Left lung (tissue), 14 donors: ENCODE measurements around the gene ORAI3. TPM values are rescaled to one million over a fixed set of nuclear protein-coding genes. Genes with fewer than 3 reads are reported as not detected.

ENCODE experiments used
- ATAC-seq: fragments of 200-7000 bp; cut with Tn5 transposase; one replicate; pipeline ENCODE4 v1.9.1; 2020; ENCODE audit warnings: moderate library complexity
- DNase-seq, 4 donors: peaks; one replicate each; pipeline ENCODE4 v3.0.0-alpha.2; 2013 to 2020
- H3K27ac ChIP-seq, 2 donors: fragments of 200-600 bp; sonication (generic) in 1 of 2; one replicate each; pipeline versions ENCODE4 v1.5.0 to v1.8.0; 2020 to 2021
- H3K27me3 ChIP-seq, 2 donors: fragments of 200-600 bp; sonication (generic) in 1 of 2; one replicate each; pipeline versions ENCODE4 v1.5.0 to v1.8.0; 2020 to 2021
- H3K36me3 ChIP-seq, 2 donors: fragments of 200-600 bp; sonication (generic) in 1 of 2; one replicate each; pipeline versions ENCODE4 v1.5.0 to v1.8.0; 2020 to 2021
- H3K4me1 ChIP-seq, 2 donors: fragments of 200-600 bp; one replicate each; pipeline ENCODE4 v1.8.0; 2021
- H3K4me3 ChIP-seq, 2 donors: fragments of 200-600 bp; sonication (generic) in 1 of 2; one replicate each; pipeline versions ENCODE4 v1.5.0 to v1.8.0; 2020 to 2021; ENCODE audit warnings: mild to moderate bottlenecking in 1 of 2
- H3K9me3 ChIP-seq, 2 donors: fragments of 200-600 bp; sonication (generic) in 1 of 2; one replicate each; pipeline versions ENCODE4 v1.5.0 to v1.8.0; 2020 to 2021
- intact Hi-C, 2 donors: fragments of 100-400 bp; cut with DNase I; formaldehyde crosslinking; loops; one replicate each; pipeline versions ENCODE4 v1.11.2 to v1.14.2; 2022
- long read RNA-seq, 12 donors: library from polyadenylated mRNA in 2 of 12; unstranded in 2 of 12; transcript quantifications; one replicate each; pipeline ENCODE4 v2.0.0 and lab custom pipeline, GENCODE V29; 2019 to 2026
- polyA plus RNA-seq, 6 donors: library from polyadenylated mRNA; unstranded; fragments of 120-200 nt; gene quantifications; one replicate each; pipeline ENCODE4 v1.2.1, GENCODE V29; 2013; ENCODE audit not compliant: insufficient read length in 6 of 6
- total RNA-seq, 2 donors: library from RNA; stranded (reverse); fragmentation: NEBNext Ultra II Directional; extraction: Animal tissue kit (Norgen Biotek cat#: 25700); gene quantifications; one replicate each; pipeline ENCODE4 v1.2.1, GENCODE V29; 2021
- TF ChIP-seq, protein P1 (sequence below), 2 donors: fragments of 200-600 bp; sonication (generic) in 1 of 2; IDR thresholded peaks; one replicate each; pipeline versions ENCODE4 v1.5.0 to v1.8.0; 2021; ENCODE audit warnings: antibody characterized with exemption in 2 of 2
- donor health status: DM: no; HTN: yes; CAD: no.
- donor health status: DM: no; HTN: no; CAD: no.

Gene ORAI3
- total RNA-seq: 10 to 100 TPM; 20.7 to 23.2 TPM
- 10 to 100 TPM; 16.9 to 20.7 (median 18.6) TPM for polyA plus RNA-seq
- long read RNA-seq, donor 1, transcript ORAI3-201 (2 exons, 2,206 nt): major isoform, 15 of 22 reads
- long read RNA-seq, donor 1, partial matches to known transcripts: 7 of 22 reads
- long read RNA-seq, donor 1, other reads (novel, unspliced or antisense): 0 of 22 reads
- long read RNA-seq, donor 2, transcript ORAI3-201 (2 exons, 2,206 nt): major isoform, 18 of 19 reads
- long read RNA-seq, donor 2, partial matches to known transcripts: 0 of 19 reads
- long read RNA-seq, donor 2, other reads (novel, unspliced or antisense): 0 of 19 reads
- long read RNA-seq, donor 3, transcript ORAI3-201 (2 exons, 2,206 nt): major isoform, 11 of 12 reads
- long read RNA-seq, donor 3, partial matches to known transcripts: 0 of 12 reads
- long read RNA-seq, donor 3, other reads (novel, unspliced or antisense): 0 of 12 reads
- long read RNA-seq, donor 4, transcript ORAI3-201 (2 exons, 2,206 nt): major isoform, 5 of 10 reads
- long read RNA-seq, donor 4, partial matches to known transcripts: 2 of 10 reads
- long read RNA-seq, donor 4, other reads (novel, unspliced or antisense): 0 of 10 reads
- long read RNA-seq, donor 5, transcript ORAI3-201 (2 exons, 2,206 nt): major isoform, 12 of 16 reads
- long read RNA-seq, donor 5, partial matches to known transcripts: 0 of 16 reads
- long read RNA-seq, donor 5, other reads (novel, unspliced or antisense): 0 of 16 reads
- long read RNA-seq, donor 6, transcript ORAI3-201 (2 exons, 2,206 nt): major isoform, 10 of 12 reads
- long read RNA-seq, donor 6, partial matches to known transcripts: 0 of 12 reads
- long read RNA-seq, donor 6, other reads (novel, unspliced or antisense): 0 of 12 reads
- long read RNA-seq, donor 7, partial matches to known transcripts: 0 of 5 reads
- long read RNA-seq, donor 7, other reads (novel, unspliced or antisense): 0 of 5 reads
- long read RNA-seq, donor 8, transcript ORAI3-201 (2 exons, 2,206 nt): major isoform, 11 of 13 reads
- long read RNA-seq, donor 8, partial matches to known transcripts: 0 of 13 reads
- long read RNA-seq, donor 8, other reads (novel, unspliced or antisense): 0 of 13 reads
- long read RNA-seq, donor 9: 0 reads
- long read RNA-seq, donor 10, transcript ORAI3-201 (2 exons, 2,206 nt): major isoform, 27 of 28 reads
- long read RNA-seq, donor 10, partial matches to known transcripts: 1 of 28 reads
- long read RNA-seq, donor 10, other reads (novel, unspliced or antisense): 0 of 28 reads
- long read RNA-seq, donor 11: 0 reads
- long read RNA-seq, donor 12, transcript ORAI3-201 (2 exons, 2,206 nt): major isoform, 9 of 11 reads
- long read RNA-seq, donor 12, partial matches to known transcripts: 0 of 11 reads
- long read RNA-seq, donor 12, other reads (novel, unspliced or antisense): 0 of 11 reads

GRCh38 chr16:30948667-30949649 is at the start of gene ORAI3:
Gene ORAI3 (plus strand): TSS chr16:30949068. CDS start chr16:30949290, 222 bp downstream.
- intact Hi-C loops: no loop called here
- DNase-seq (peak; percentile 67 to 98 (median 85)), ATAC-seq (peak; percentile 77)
- peaks cover 7 to 43% of the 10 kb centered on the region in 2 donors for H3K4me1 ChIP-seq
- no peaks in the 10 kb centered on the region for H3K27me3 ChIP-seq
- H3K9me3 ChIP-seq: no peaks in the 10 kb centered on the region
- TF ChIP-seq, protein P1, sequence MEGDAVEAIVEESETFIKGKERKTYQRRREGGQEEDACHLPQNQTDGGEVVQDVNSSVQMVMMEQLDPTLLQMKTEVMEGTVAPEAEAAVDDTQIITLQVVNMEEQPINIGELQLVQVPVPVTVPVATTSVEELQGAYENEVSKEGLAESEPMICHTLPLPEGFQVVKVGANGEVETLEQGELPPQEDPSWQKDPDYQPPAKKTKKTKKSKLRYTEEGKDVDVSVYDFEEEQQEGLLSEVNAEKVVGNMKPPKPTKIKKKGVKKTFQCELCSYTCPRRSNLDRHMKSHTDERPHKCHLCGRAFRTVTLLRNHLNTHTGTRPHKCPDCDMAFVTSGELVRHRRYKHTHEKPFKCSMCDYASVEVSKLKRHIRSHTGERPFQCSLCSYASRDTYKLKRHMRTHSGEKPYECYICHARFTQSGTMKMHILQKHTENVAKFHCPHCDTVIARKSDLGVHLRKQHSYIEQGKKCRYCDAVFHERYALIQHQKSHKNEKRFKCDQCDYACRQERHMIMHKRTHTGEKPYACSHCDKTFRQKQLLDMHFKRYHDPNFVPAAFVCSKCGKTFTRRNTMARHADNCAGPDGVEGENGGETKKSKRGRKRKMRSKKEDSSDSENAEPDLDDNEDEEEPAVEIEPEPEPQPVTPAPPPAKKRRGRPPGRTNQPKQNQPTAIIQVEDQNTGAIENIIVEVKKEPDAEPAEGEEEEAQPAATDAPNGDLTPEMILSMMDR (IDR thresholded peaks at IDR 0.05): no peak
- H3K27ac ChIP-seq: peak within 1 kb of the TSS; percentile 89 to 97
- peaks cover 0 to 25% of the 10 kb centered on the region in 2 donors for H3K36me3 ChIP-seq
- peak within 1 kb of the TSS; percentile 86 to 93 for H3K4me3 ChIP-seq

GRCh38 chr16:30899794-30900193 is 49.1 kb upstream of the ORAI3 start:
- intact Hi-C loops: loop anchor here in 1 of 2 donors (5.0 kb wide), 1 partner anchor 52 kb away; no protein-coding TSS in a partner anchor
- ATAC-seq (no peak), DNase-seq (no peak)
- no peaks in the 10 kb centered on the region for H3K36me3 ChIP-seq
- TF ChIP-seq, protein P1 (IDR thresholded peaks at IDR 0.05): no peak
- no peak overlapping the region for H3K4me3 ChIP-seq
- no peak overlapping the region for H3K27ac ChIP-seq
- no peaks in the 10 kb centered on the region for H3K9me3 ChIP-seq
- no peaks in the 10 kb centered on the region for H3K27me3 ChIP-seq
- H3K4me1 ChIP-seq: peaks cover 27 to 60% of the 10 kb centered on the region in 2 donors

- intact Hi-C loops: loop anchor here in 1 of 2 donors (5.0 kb wide), 1 partner anchor 53 kb away; no protein-coding TSS in a partner anchor
- Histone ChIP-seq H3K36me3 (no peaks in the 10 kb centered on the region), H3K4me3 (no peak overlapping the region), H3K27me3 (no peaks in the 10 kb centered on the region), H3K27ac (no peak overlapping the region), H3K4me1 (peaks cover 21 to 53% of the 10 kb centered on the region in 2 donors), H3K9me3 (no peaks in the 10 kb centered on the region)
- no peak for ATAC-seq
- TF ChIP-seq, protein P1 (IDR thresholded peaks at IDR 0.05): no peak
- no peak for DNase-seq
Observed at GRCh38 chr16:30900588-30900987, 48.3 kb upstream of the ORAI3 start.
